Measurements from ENCODE around the gene SLX9. TPM values are rescaled to one million over a fixed set of nuclear protein-coding genes. Genes with fewer than 3 reads are reported as not detected.

The SLX9 gene
- total RNA-seq, 2 experiments from 2014 or later = 18.6 to 61.6 TPM

- BruUV-seq (replicated peaks) = no TSS peak
- POLR2A ChIA-PET = no interaction called here
These were observed 38.3 kb upstream of the SLX9 start for GRCh38 chr21:44901391-44902074.

GRCh38 chr21:44902268-44903049 is 37.4 kb upstream of the SLX9 start:
- no peak overlapping the region for H3K27ac ChIP-seq (ENCODE audit: low read depth, low read length, poor library complexity, severe bottlenecking)
- no peak for DNase-seq (ENCODE audit: low spot score)
- H3K9me3 ChIP-seq (ENCODE audit: low read length) = no peaks in the 10 kb centered on the region
- intact Hi-C loops (cut with micrococcal nuclease; ENCODE audit: unreplicated experiment) = no loop called here
- no peaks in the 10 kb centered on the region for H3K79me2 ChIP-seq (ENCODE audit: insufficient read depth, low read depth, low read length)
- CTCF ChIA-PET (ENCODE audit: unreplicated experiment) = no interaction called here
- H3K9me2 ChIP-seq (ENCODE audit: insufficient read depth, low read length) = no peaks in the 10 kb centered on the region
- H3K4me2 ChIP-seq (ENCODE audit: low read length) = no peak overlapping the region
- H3K4me1 ChIP-seq (ENCODE audit: insufficient read depth, low read length, poor library complexity, severe bottlenecking) = no peaks in the 10 kb centered on the region
- BruUV-seq (replicated peaks) = no TSS peak
- POLR2A ChIA-PET = no interaction called here
- no peaks in the 10 kb centered on the region for H4K20me1 ChIP-seq (ENCODE audit: insufficient read depth, low read length)
- H3K36me3 ChIP-seq (ENCODE audit: insufficient read depth, low read length) = no peaks in the 10 kb centered on the region
- H3K4me3 ChIP-seq (ENCODE audit: low read depth, low read length, poor library complexity, severe bottlenecking) = no peak overlapping the region
- TF ChIP-seq EZH2phosphoT487 (IDR thresholded peaks at IDR 0.05; ENCODE audit: borderline replicate concordance, low read depth, low read length) (no peak), CTCF (conservative IDR thresholded peaks at IDR 0.05; ENCODE audit: low read length) (no peak)
- H2AFZ ChIP-seq (ENCODE audit: low read length) = no peak overlapping the region

More at GRCh38 chr21:44901391-44902074, 38.3 kb upstream of the SLX9 start:
- no peak overlapping the region for H3K4me3 ChIP-seq (ENCODE audit: low read depth, low read length, poor library complexity, severe bottlenecking)
- DNase-seq (ENCODE audit: low spot score) = no peak
- no peaks in the 10 kb centered on the region for H3K9me2 ChIP-seq (ENCODE audit: insufficient read depth, low read length)
- no peak overlapping the region for H3K27ac ChIP-seq (ENCODE audit: low read depth, low read length, poor library complexity, severe bottlenecking)
- H3K9me3 ChIP-seq (ENCODE audit: low read length) = no peaks in the 10 kb centered on the region
- CTCF ChIA-PET (ENCODE audit: unreplicated experiment) = no interaction called here
- TF ChIP-seq CTCF (conservative IDR thresholded peaks at IDR 0.05; ENCODE audit: low read length) (no peak), EZH2phosphoT487 (IDR thresholded peaks at IDR 0.05; ENCODE audit: borderline replicate concordance, low read depth, low read length) (no peak)
- H3K4me2 ChIP-seq (ENCODE audit: low read length) = no peak overlapping the region
- no peak overlapping the region for H2AFZ ChIP-seq (ENCODE audit: low read length)
- intact Hi-C loops (cut with micrococcal nuclease; ENCODE audit: unreplicated experiment) = no loop called here
- H3K36me3 ChIP-seq (ENCODE audit: insufficient read depth, low read length) = no peaks in the 10 kb centered on the region
- no peaks in the 10 kb centered on the region for H3K4me1 ChIP-seq (ENCODE audit: insufficient read depth, low read length, poor library complexity, severe bottlenecking)
- H3K79me2 ChIP-seq (ENCODE audit: insufficient read depth, low read depth, low read length) = no peaks in the 10 kb centered on the region
- H4K20me1 ChIP-seq (ENCODE audit: insufficient read depth, low read length) = no peaks in the 10 kb centered on the region
